H1 (cell line): ENCODE measurements around the gene PARD6B. TPM values are rescaled to one million over a fixed set of nuclear protein-coding genes. Genes with fewer than 3 reads are reported as not detected.

Source experiments
- CTCF ChIA-PET: fragments of 300-600 bp; sonication (Branson Sonifier 250); formaldehyde crosslinking; loops from one replicate; lab custom pipeline; 2021; ENCODE audit not compliant: partially characterized antibody; lab: Charles Lee
- POLR2A ChIA-PET: fragments of 300-600 bp; sonication (Branson Sonifier 250); formaldehyde crosslinking; loops from one replicate; lab custom pipeline; 2021; ENCODE audit warnings: inconsistent platforms; ENCODE audit not compliant: partially characterized antibody; lab: Charles Lee
- DNase-seq, 2 experiments: peaks; one replicate each; pipeline versions ENCODE4 v3.0.0 to v3.0.0-alpha.2; 2010 to 2022; ENCODE audit warnings: low spot score in 2 of 2, low read depth in 1 of 2, mixed read lengths in 1 of 2
- FAIRE-seq: peaks from 2 replicates; lab custom pipeline; 2011; peaks lifted over from hg19 to GRCh38; lab: Jason Lieb, UNC
- H2AFZ ChIP-seq: 2 replicates; pipeline ENCODE4 v1.8.1; 2012; ENCODE audit warnings: low read length, inconsistent platforms
- H2AK5ac ChIP-seq: 2 replicates; pipeline ENCODE4 v1.6.1; 2013; ENCODE audit warnings: low read depth, low read length
- H2BK120ac ChIP-seq: replicated peaks from 2 replicates; pipeline ENCODE3; 2013; ENCODE audit warnings: low read depth, low read length, inconsistent platforms
- H2BK12ac ChIP-seq: 2 replicates; pipeline ENCODE4 v1.6.1; 2013; ENCODE audit warnings: low read depth, low read length
- H2BK15ac ChIP-seq: 2 replicates; pipeline ENCODE4 v1.6.1; 2013; ENCODE audit warnings: low read length
- H2BK20ac ChIP-seq: 2 replicates; pipeline ENCODE4 v1.6.1; 2013; ENCODE audit warnings: low read length
- H2BK5ac ChIP-seq: 2 replicates; pipeline ENCODE4 v1.6.1; 2013; ENCODE audit warnings: low read depth, low read length
- H3K14ac ChIP-seq: 2 replicates; pipeline ENCODE4 v1.6.1; 2013; ENCODE audit warnings: inconsistent platforms; ENCODE audit not compliant: insufficient read length
- H3K18ac ChIP-seq: 2 replicates; pipeline ENCODE4 v1.6.1; 2013; ENCODE audit warnings: low read length; ENCODE audit errors: extremely low read depth
- H3K23ac ChIP-seq: 2 replicates; pipeline ENCODE4 v1.6.1; 2013; ENCODE audit warnings: inconsistent platforms; ENCODE audit not compliant: insufficient read length
- H3K23me2 ChIP-seq: 2 replicates; pipeline ENCODE4 v1.6.1; 2013; ENCODE audit warnings: low read depth, low read length
- H3K27ac ChIP-seq: 2 replicates; pipeline ENCODE4 v1.6.1; 2011; ENCODE audit warnings: low read depth, low read length, inconsistent platforms
- H3K27me3 ChIP-seq, 4 experiments: replicated peaks in 1 of 4; 1 replicate in 1 of 4; 2 replicates in 3 of 4; pipeline versions ENCODE4 v1.6.1 to v1.8.1; 2011 to 2013; ENCODE audit warnings: low read length in 3 of 4, mild to moderate bottlenecking in 3 of 4, inconsistent platforms in 2 of 4, mixed read lengths in 2 of 4, moderate library complexity in 1 of 4; ENCODE audit not compliant: control insufficient read depth in 3 of 4, insufficient read depth in 3 of 4; ENCODE audit errors: extremely low read depth in 1 of 4
- H3K36me3 ChIP-seq, 4 experiments: 2 replicates each; pipeline versions ENCODE4 v1.6.1 to v1.8.1; 2011 to 2013; ENCODE audit warnings: mild to moderate bottlenecking in 4 of 4, low read length in 3 of 4, moderate library complexity in 2 of 4, control low read depth in 1 of 4, inconsistent platforms in 1 of 4; ENCODE audit not compliant: insufficient read depth in 4 of 4, control insufficient read depth in 2 of 4
- H3K4ac ChIP-seq: replicated peaks from 2 replicates; pipeline ENCODE3; 2013; ENCODE audit warnings: low read length, low read depth, mixed read lengths, inconsistent platforms; ENCODE audit not compliant: insufficient read length
- H3K4me1 ChIP-seq, 4 experiments: replicated peaks in 1 of 4; 1 replicate in 1 of 4; 2 replicates in 3 of 4; pipeline versions ENCODE4 v1.6.1 to v1.8.1; 2011 to 2013; ENCODE audit warnings: low read length in 3 of 4, inconsistent platforms in 2 of 4, mixed read lengths in 1 of 4; ENCODE audit not compliant: insufficient read depth in 4 of 4, control insufficient read depth in 3 of 4
- H3K4me2 ChIP-seq, 2 experiments: 2 replicates each; pipeline versions ENCODE4 v1.6.1 to v1.8.1; 2011 to 2013; ENCODE audit warnings: low read depth in 2 of 2, low read length in 2 of 2, control low read depth in 1 of 2, inconsistent platforms in 1 of 2, mild to moderate bottlenecking in 1 of 2; ENCODE audit not compliant: insufficient read depth in 1 of 2
- H3K4me3 ChIP-seq, 4 experiments: fragments of 200-600, 300-600 bp in 1 of 4; sonication (generic), shearing (Covaris generic), sonication (Bioruptor Twin) in 1 of 4; 2 replicates each; pipeline versions ENCODE4 v1.5.1 to v1.8.1; 2011 to 2016; ENCODE audit warnings: low read length in 4 of 4, low read depth in 3 of 4, control low read depth in 2 of 4, inconsistent platforms in 2 of 4, mild to moderate bottlenecking in 2 of 4, mixed read lengths in 1 of 4, moderate library complexity in 1 of 4; ENCODE audit not compliant: insufficient read depth in 2 of 4; ENCODE audit errors: extremely low read depth in 1 of 4
- H3K56ac ChIP-seq: replicated peaks from 2 replicates; pipeline ENCODE3; 2013; ENCODE audit warnings: low read depth, mild to moderate bottlenecking, mixed read lengths, low read length, inconsistent platforms; ENCODE audit not compliant: insufficient read length
- H3K79me1 ChIP-seq: 2 replicates; pipeline ENCODE4 v1.6.1; 2013; ENCODE audit warnings: low read depth, low read length, control low read depth
- H3K79me2 ChIP-seq, 2 experiments: 2 replicates each; pipeline versions ENCODE4 v1.6.1 to v1.8.1; 2012 to 2013; ENCODE audit warnings: low read length in 2 of 2, mild to moderate bottlenecking in 2 of 2, inconsistent platforms in 1 of 2; ENCODE audit not compliant: insufficient read depth in 2 of 2, control insufficient read depth in 1 of 2
- H3K9ac ChIP-seq, 4 experiments: replicated peaks in 1 of 4; 1 replicate in 1 of 4; 2 replicates in 3 of 4; pipeline versions ENCODE4 v1.6.1 to v1.8.1; 2011 to 2013; ENCODE audit warnings: low read depth in 3 of 4, low read length in 3 of 4, control low read depth in 2 of 4, mild to moderate bottlenecking in 2 of 4, moderate library complexity in 2 of 4, inconsistent platforms in 1 of 4; ENCODE audit errors: extremely low read depth in 1 of 4
- H3K9me3 ChIP-seq, 2 experiments: 2 replicates each; pipeline versions ENCODE4 v1.6.1 to v1.8.1; 2012 to 2013; ENCODE audit warnings: mild to moderate bottlenecking in 2 of 2, moderate library complexity in 2 of 2, control low read depth in 1 of 2, inconsistent platforms in 1 of 2, low read depth in 1 of 2, low read length in 1 of 2, mixed read lengths in 1 of 2; ENCODE audit not compliant: insufficient read depth in 2 of 2
- H4K20me1 ChIP-seq, 2 experiments: replicated peaks in 1 of 2; 2 replicates each; pipeline versions ENCODE3 to v1.8.1; 2011 to 2013; ENCODE audit warnings: inconsistent platforms in 2 of 2, low read length in 2 of 2, mild to moderate bottlenecking in 1 of 2; ENCODE audit not compliant: insufficient read depth in 2 of 2, control insufficient read depth in 1 of 2
- H4K5ac ChIP-seq: 2 replicates; pipeline ENCODE4 v1.6.1; 2013; ENCODE audit warnings: low read length, low read depth, mixed read lengths, inconsistent platforms; ENCODE audit not compliant: insufficient read length
- H4K8ac ChIP-seq: 2 replicates; pipeline ENCODE4 v1.8.0; 2013; ENCODE audit warnings: mild to moderate bottlenecking, moderate library complexity, low read length, inconsistent platforms; ENCODE audit not compliant: insufficient read depth; ENCODE audit errors: extremely low read depth
- H4K91ac ChIP-seq: replicated peaks from 2 replicates; pipeline ENCODE3; 2013; ENCODE audit warnings: low read length, mixed read lengths, inconsistent platforms; ENCODE audit not compliant: insufficient read length
- ZNF274 ChIP-seq: IDR thresholded peaks from 2 replicates; pipeline ENCODE4 v1.7.0; 2012; ENCODE audit warnings: low read length, borderline replicate concordance; ENCODE audit errors: extremely low read depth
- WGBS, 2 experiments: shearing (Covaris generic) in 1 of 2; methylation state at CpG; one replicate each; pipeline versions ENCODE4 v1.1.6 to v1.1.7; 2013 to 2015; ENCODE audit warnings: low lambda C conversion rate in 2 of 2, mixed read lengths in 2 of 2, inconsistent platforms in 1 of 2, low coverage in 1 of 2, missing lambda C conversion rate in 1 of 2; ENCODE audit not compliant: insufficient replicate concordance in 2 of 2, insufficient coverage in 1 of 2, insufficient read length in 1 of 2; ENCODE audit errors: extremely low coverage in 1 of 2, missing lambda C conversion rate in 1 of 2; 5-methylcytosine and 5-hydroxymethylcytosine counted together
- polyA plus RNA-seq, 7 experiments: library from polyadenylated mRNA; depleted of rRNA in 3 of 7; stranded (reverse) in 5 of 7; unstranded in 2 of 7; fragments of >200 nt in 5 of 7; fragments of 200-250 nt in 2 of 7; gene quantifications; 1 replicate in 5 of 7; 2 replicates in 1 of 7; 4 replicates in 1 of 7; pipeline versions ENCODE4 v1.2.1 to v1.2.3, GENCODE V29; 2011 to 2013; ENCODE audit warnings: missing spikeins in 2 of 7, mixed read lengths in 2 of 7
- total RNA-seq: library from RNA; stranded (reverse); fragmentation: NEBNext Ultra II Directional; extraction: Animal tissue kit (Norgen Biotek cat#: 25700); gene quantifications from 2 replicates; pipeline ENCODE4 v1.2.1, GENCODE V29; 2021

PARD6B gene
- total and polyA plus RNA-seq, 2 of the 8 experiments (the other 6 are each of a cell fraction or from before 2014, with no cell fraction given): 5.2 to 34.1 TPM

GRCh38 chr20:50743087-50743486, 11.7 kb downstream of the PARD6B start:
- H4K91ac ChIP-seq: no peak overlapping the region
- no peaks in the 10 kb centered on the region for H3K27me3 ChIP-seq
- H3K18ac ChIP-seq: no peak overlapping the region
- peaks cover 2 to 8% (median 5%) of the 10 kb centered on the region in 4 experiments; a peak in 4 of 7 replicates for H3K4me1 ChIP-seq
- H3K23me2 ChIP-seq: 0 out of 2 replicates have a peak, but pooled peaks cover 1% of the 10 kb centered on the region
- H2BK5ac ChIP-seq: no peak overlapping the region
- no peak overlapping the region for H2AFZ ChIP-seq
- no peak overlapping the region for H3K56ac ChIP-seq
- H3K9me3 ChIP-seq: no peaks in the 10 kb centered on the region
- no peak overlapping the region for H3K14ac ChIP-seq
- no peak overlapping the region for H4K5ac ChIP-seq
- H3K27ac ChIP-seq: no peak overlapping the region
- H3K79me2 ChIP-seq: peaks cover 0 to 61% of the 10 kb centered on the region in 2 experiments; a peak in 2 of 4 replicates
- no peak overlapping the region for H2BK20ac ChIP-seq
- no peak overlapping the region for H3K23ac ChIP-seq
- no peak overlapping the region for H2BK120ac ChIP-seq
- no peak overlapping the region for H2BK12ac ChIP-seq
- H3K36me3 ChIP-seq: peaks cover 0 to 9% (median 0%) of the 10 kb centered on the region in 4 experiments; a peak in 1 of 8 replicates
- H3K4ac ChIP-seq: no peak overlapping the region
- TF ChIP-seq ZNF274: no peak
- TF ChIP-seq, all 59 proteins: peak for 0
- FAIRE-seq (no peak), DNase-seq (no peak)
- 90% methylated on average over 4 of the region's 4 CpGs; no CpG with 5 or more reads in 1 of the 2 experiments for WGBS, 2 experiments
- ChIA-PET POLR2A (no interaction called here), CTCF (interaction anchor here (1.0 to 1.1 kb wide), 2 partner anchors 13 to 97 kb away, joined by 3 read pairs; no protein-coding TSS in a partner anchor)
- peaks cover 3% of the 10 kb centered on the region; the same call in 1 of the 2 replicates for H3K79me1 ChIP-seq
- H3K4me3 ChIP-seq: no peak overlapping the region
- peaks cover 0 to 3% of the 10 kb centered on the region in 2 experiments for H4K20me1 ChIP-seq
- no peak overlapping the region for H3K4me2 ChIP-seq
- H3K9ac ChIP-seq: no peak overlapping the region
- no peak overlapping the region for H2AK5ac ChIP-seq
- no peak overlapping the region for H4K8ac ChIP-seq
- no peak overlapping the region for H2BK15ac ChIP-seq
